HG02870 (cell line): ENCODE measurements around the gene CNTNAP2.
"Not testable (repeated sequence)": the region's sequence is repeated elsewhere in the genome, so short reads cannot be mapped to it uniquely, and the experiment has no call there.

Experiments
- ATAC-seq: cut with Tn5 transposase; IDR thresholded peaks from one replicate; pipeline ENCODE4 v1.9.1; 2021; ENCODE audit warnings: mild to moderate bottlenecking, moderate library complexity; ENCODE audit not compliant: unreplicated experiment

CNTNAP2 gene

DNA sequence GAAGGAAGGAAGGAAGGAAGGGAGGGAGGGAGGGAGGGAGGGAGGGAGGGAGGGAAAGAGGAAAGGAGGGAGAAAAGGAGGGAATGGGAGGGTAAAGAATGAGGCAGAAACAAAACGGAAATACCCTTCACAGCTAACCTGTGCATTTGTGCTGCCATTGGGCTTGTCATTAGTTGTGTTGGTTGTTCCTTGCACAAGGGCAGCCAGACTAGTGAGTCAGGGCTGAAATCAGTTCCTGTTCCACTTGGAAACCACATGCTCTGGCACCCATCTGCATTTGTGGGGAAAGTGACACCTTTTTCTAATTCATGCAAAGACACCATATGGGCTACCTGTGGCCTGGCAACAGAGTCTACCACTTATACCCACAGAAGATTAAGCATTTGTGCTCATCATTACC is 1469.9 kb downstream of the CNTNAP2 start:
- no peak for ATAC-seq

DNA sequence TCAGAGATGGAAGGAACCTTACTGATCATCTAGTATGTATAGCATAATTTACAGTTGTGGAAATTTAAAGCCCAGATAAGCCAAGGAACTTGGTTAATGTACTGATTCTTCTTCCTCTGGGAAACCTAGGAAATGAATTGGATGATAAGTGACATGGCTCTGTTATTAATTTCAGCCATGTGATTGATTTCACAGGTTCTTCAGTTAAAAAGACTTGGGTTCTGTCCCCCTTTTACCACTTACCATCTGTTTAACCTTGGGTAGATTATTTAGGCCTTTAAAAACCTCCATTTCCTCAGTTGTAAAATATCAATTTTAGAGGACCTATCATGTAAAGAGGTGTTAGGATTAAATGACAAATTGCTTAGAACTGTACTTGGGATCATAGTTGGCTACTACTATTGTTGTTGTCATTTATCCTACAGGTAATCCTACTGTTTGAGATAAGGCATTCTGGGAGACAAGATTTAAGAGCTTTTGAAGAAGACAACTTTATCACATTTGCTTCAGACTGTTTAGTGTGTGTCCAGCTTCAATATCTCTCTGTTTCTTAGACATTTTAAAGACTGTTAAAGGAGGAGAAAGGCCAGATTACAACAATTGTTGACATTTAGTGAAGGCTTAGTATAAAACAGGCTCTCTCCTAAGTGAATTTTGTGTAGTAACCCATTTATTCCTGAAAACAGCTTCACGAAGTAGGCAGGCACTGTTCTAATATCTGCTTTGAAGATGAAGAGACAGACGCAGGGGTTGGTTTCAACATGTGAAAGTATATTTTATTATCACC is 1476.9 kb downstream of the CNTNAP2 start:
- ATAC-seq: no peak

DNA sequence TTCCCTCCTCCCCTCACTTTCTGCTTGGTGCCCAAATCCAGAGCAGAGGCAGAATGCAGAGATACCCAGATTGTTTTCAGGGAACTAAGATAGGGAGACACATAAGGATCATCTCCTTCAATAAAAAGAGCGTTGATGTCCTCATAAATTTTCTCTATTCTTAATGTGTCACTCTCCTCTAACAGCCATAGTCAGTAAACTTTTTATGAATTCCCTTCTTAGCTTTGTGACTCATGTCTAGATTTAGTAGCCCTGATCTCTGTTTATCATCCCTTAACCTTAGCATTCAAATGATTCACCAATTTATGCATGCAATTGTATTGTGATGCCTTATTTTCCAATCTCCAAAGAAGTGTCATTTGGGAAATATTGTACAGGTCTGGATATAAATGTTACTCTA is 1478.4 kb downstream of the CNTNAP2 start:
- ATAC-seq: no peak

DNA sequence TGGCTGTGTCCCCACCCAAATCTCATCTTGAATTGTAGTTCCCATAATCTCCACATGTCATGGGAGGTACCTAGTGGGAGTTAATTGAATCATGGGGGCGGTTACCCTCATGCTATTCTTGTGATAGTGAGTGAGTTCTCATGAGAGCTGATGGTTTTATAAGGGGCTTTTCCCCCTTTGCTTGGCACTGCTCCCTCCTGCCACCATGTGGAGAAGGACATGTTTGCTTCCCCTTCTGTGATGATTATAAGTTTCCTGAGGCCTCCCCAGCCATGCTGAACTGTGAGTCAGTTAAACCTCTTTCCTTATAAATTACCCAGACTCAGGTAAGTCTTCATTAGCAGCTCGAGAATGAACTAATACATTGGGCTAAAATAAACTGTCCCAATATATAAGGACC is 1482.1 kb downstream of the CNTNAP2 start:
- ATAC-seq: not testable (repeated sequence)

DNA sequence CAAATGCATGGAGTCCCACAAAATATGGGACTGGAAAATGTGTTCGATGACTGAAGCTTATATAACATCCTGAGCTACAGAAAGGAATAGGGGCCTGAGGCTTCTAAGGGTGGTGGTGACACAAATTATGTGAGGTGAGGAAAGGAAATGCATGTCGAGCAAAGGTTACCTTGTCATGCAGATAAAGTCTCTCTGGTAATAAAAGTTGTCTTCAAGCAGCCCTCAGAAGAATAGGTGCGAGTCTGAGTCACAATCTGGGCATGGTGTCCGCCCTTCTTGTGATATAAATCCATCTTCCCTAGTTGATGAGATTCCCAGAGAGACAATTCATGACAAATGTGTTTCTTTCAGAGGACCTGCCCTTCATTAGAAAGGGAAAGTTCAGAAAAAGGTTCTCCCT is 1488.7 kb downstream of the CNTNAP2 start:
- ATAC-seq: no peak

DNA sequence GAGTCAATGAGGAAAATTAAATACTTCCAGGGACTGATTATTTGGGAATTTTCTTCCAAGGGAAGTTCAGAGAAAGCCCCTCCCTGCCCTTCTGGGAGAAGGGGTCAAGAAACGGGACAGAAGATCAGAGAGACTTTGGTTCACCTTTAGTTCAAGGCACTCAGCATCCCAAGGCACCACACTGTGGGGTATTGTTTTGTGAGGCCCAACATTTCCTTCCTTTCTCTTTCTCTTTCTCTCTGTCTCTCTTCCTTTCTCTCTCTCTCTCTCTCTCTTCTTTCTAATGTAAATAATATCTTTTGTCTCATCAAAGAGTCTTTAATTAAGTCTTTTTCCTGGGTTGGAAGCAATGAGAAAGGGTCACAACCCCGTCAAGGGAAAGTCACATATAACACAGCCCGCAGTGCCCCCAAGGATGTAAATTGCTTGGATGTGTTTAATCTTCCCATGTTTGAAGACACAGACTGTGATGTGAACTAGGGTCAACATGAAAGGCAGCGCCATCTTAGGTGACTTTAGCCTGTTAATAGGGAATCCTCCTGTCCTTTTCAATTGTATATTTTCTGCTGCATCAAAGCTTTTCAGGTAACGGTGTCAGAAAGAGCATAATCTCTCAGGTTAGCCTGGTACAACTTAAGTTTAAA is 1490.7 kb downstream of the CNTNAP2 start:
- no peak for ATAC-seq

DNA sequence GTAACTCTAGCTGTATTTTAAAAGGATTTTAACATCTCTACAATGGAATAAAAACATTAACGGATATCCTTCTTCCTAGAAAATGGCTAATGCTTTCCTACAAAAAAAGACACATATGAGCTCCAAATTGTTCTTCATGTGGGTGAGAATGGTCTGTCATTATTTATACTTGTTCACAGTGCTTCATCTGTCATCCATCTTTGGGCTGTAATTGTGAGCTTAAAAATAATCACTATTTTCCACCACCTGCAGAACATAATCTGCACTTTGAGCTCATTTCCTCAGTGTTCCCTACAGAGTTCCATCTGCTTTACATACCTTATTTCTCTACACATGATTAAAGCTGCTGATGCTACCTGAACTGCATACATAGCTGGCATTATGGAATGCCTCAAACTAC is 1494.8 kb downstream of the CNTNAP2 start:
- no peak for ATAC-seq

DNA sequence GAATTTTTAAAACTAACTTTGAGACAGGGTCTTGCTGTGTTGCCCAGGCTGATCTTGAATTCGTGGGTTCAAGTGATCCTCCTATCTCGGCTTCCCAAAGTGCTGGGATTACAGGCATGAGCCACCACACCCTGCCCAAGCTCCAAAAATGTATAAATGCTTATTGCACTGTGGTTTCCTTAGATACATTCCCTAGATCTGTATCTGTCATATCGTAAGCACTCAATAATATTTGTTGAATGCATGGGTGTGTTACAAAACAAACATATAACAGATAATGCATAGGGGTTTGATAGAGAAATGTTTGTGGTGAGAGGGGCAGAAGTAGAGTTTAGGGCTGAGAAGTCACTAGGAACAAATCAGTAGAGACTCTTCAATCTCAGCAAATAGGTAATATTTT is 1518.7 kb downstream of the CNTNAP2 start:
- ATAC-seq: no peak

DNA sequence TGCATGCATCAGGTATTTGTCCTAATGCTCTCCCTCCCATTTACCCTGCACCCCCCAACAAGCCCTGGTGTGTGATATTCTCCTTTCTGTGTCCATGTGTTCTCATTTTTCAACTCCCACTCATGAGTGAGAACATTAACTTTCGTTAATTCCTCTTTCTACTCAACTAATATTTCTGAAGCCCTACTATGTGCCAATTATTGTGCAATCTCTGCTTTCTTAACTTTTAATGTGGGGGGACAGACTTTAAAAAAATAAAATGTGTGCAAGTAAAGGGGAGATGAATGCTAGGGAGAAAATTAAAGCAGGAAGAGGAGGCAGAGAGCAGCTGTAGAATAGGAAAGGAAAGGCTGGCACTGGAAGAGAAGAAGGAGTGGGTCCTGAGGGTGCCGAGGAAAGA is 1520.0 kb downstream of the CNTNAP2 start:
- ATAC-seq: no peak

DNA sequence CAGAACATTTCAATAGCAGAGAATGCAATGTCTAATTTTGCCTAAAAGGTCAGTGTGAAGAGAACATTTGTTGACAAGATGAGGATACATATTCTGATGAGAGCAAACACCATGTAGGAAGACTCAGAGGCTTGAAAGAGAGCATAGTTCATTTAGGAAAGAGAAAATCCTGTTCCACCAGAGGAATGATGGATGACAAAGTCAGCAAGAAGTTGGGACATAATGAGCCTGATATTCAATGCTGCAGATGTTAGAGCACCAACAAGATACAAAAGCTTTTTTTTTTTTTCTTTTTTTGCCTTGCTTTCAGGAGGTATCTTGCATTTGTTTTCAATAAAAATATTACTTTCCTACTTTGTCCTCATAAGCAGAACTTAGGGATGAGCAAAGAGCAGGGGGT is 1522.0 kb downstream of the CNTNAP2 start:
- no peak for ATAC-seq

DNA sequence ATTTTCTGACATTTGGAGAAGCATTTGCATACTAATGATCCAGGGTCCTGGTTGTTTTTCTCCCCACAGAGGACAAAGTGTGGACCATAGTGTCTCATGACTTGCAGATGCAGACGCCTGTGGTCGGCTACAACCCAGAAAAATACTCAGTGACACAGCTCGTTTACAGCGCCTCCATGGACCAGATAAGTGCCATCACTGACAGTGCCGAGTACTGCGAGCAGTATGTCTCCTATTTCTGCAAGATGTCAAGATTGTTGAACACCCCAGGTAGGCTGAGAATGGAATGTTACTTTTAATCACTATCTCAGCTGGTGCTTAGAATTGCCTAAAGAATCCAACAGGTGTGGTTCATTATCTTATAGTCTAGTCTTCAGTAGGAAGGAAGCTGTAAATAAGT is 1522.4 kb downstream of the CNTNAP2 start:
- ATAC-seq: no peak

DNA sequence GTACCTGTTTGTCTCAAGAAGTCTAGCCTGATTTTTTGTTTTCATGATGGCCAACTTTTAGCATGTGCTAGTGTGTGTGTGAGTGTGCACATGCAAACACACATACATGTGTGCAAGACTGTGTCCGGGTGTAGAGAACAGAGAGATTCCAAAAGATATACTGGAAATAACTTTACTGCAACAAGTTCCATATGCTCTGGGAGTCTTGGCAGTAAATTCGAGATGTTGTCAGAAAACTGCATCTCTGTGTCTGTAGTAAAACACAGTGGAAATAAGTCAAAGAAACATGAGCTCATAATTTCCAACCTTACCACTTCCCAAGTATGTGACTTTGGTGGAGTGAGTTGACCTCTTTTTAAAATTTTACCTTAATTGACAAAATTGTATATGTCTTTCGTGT is 1523.2 kb downstream of the CNTNAP2 start:
- no peak for ATAC-seq

DNA sequence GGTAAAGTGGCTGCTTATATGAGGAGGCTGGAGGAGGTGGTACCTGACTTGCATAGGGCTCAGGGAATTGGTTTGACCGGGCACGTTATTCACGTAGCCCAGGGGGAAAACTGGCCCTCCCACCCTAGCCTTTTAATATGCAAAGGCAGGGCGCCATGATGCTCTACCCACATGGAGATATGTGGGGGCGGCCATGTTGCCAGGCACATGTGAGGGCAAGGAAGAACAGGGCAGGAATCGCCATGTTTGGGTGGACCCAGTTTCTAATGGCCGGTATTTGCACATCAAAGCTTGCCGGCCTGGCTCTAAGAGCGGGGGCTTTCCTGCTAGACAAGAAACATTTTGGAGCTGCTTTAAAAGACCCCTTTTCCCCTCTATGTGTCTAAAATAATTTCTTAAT is 1524.2 kb downstream of the CNTNAP2 start:
- no peak for ATAC-seq

DNA sequence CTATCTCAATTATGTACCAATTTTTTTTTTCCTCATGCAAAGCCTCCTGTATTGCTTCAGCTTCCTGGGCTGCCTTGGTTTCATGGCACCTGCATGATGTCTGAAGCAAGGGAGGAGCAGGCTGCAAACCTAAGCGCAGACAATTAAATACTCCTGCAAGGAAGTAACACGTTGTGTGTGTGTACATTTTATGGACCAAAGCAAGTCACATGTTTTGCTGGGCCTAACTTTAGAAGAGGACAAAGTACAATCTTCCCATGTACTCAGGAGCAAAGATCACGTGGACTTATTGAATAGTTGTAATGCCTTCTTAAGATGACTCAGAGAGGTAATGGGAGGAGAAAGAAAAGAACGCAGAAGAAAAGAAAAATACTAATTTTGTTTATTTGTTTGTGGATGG is 1530.0 kb downstream of the CNTNAP2 start:
- ATAC-seq: no peak

DNA sequence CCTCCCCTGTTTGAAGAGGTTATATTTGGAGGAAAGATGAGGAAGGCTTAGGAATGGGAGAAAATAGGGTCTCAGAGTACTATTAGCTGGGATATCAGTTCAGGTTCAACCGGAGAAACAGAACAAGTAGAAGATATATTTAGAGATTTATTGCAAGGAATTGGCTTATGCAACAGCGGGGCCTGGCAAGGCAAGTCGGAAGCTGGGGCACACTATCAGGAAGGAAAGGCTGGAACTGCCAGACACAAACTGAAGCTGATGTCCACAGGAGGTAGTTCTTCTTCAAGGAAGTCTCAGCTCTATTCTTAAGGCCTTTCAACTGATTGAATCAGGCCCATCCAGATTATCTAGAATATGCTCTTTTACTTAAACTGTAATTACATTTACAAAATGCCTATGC is 1534.4 kb downstream of the CNTNAP2 start:
- no peak for ATAC-seq

DNA sequence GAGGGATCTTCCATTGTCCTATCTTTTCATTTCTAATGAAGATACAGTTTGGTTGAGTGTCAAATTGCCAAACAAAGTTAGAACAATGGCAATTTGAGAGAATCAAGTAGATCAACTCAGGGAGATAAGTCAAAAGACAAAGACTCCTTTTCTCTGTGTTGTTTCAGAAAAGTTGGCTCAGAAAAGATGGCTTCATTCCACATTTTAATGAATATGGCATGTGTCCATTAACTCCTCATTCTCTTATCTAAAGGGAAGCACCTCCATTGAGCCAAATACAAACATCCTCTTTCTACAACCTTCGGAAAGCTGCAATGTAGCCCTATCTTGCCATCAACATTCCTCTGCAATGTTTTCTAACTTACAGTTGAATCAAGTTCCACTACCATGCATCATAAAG is 1535.0 kb downstream of the CNTNAP2 start:
- ATAC-seq: no peak

DNA sequence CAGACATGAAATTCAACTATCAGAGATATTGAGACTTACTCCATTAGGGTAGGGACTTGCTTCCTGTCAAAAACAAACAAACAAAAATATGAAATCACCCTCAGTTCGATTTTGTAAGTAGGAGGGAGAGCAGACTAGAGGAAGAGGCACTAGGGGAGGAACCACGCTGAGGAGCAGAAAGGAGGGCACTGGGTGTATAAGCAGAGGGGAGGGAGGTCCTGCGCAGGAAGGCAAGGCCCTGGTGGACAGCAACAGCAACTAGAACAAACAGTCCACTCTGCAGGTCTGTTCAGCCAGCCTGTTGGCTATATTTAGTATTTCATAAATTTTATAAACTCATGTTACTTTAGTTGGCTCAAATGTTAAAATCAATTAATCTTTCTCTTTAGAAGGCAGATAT is 1536.9 kb downstream of the CNTNAP2 start:
- no peak for ATAC-seq

DNA sequence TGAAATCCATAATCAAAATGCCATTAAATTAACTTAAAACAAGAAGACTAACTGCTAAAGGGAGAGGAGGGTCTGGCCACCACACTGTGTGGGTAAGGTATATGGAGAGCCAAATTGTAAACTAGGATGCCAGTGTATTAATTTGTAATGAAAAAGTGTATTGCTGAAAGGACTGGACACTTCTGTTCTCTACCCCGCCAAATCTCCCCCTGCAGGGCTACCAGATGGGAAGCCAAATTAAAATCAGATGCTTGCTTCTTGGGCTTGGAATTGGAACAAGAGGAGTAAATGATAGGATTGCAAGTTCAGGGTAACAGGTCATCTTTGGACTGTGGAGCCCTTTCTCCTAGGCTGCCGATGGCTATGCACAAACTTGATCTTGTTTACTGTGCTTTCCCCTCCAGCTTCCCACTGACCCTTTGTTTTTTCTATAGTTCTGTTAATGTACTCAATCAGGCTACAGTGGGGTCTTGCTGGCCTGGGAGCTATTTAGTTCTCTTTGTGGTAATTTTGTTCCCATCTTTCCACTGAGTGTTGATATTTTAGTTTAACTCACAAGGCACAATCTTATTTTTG is 1541.9 kb downstream of the CNTNAP2 start:
- ATAC-seq: no peak

DNA sequence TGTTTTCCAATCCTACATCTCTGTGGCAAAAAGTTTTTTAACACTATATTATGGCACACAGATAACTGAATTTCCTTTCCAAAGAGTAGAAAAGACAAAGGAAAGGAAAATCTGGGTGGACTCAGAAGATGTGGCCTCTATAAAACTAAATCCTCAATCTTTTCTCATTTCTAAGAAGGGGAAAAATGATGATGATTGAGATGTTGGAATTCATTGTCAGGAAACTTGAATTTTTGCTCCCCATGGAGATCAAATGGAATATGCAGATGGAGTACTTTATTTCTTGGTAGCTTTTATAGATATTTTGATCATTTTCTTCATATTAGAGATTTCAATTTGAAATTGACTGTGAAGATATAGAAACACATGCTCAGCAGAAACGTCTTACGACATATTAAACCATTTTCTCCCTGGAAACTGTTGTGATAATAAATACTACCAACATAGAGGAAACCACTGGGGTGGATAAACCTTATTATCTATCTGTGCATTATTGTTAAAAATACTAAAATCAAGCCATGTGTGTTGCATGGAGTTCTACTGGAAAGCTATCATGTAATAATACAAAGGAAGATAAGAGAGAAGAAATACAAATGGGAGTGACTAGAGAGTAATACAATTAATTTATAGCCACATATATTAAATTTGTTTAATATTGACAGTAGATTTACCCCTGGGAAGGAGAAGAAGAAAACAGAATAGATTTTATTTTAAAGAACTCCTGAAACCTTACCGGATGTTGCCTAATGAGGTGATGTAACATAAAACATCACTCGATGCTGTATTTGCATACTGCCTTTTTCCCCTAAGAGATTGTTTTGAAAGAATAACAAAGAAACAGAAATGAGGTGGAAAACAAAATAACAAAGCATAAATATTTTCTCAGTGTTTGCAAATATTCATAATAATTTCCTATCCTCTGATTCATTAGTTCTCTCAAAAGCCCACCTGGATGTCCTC is 1542.7 kb downstream of the CNTNAP2 start:
- no peak for ATAC-seq

DNA sequence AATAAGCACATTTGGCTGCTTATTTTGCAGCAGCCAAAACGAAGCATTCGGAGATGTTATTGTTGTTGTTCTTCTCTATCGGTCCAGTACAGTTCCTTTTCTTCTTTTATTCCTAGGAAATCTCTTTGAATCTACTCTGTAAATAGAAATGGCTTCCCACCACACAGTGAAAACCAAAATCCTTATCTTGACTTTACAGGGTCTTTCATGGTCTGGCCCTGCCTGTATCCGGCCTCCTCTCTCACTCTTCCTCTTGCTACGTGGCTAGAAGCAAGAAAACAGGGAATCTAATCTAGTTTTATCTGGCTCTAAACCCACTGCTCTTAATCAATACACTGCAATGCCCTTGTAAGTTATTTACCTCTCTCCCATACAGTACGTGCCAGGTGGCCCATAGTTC is 1547.9 kb downstream of the CNTNAP2 start:
- no peak for ATAC-seq

DNA sequence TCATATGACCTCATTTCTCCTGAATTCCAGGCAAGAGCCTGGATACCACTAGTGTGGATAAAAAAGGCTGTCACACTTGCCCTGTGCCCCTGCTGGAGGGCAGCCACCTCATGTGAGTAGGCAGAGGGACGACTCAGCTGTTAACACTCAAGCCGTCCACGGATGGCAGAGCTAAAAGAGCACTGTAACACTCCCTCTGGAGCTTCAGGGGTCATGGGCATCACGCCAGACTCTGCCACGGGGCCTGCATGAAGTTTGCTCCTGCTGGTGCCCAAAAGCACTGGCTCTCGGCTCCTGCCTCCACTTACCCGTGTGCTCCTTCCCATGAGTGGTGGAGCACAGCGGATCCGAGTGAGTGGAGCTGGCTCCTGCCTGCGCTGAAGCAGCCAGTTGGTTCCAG is 1554.2 kb downstream of the CNTNAP2 start:
- no peak for ATAC-seq
